K562 (cell line): ENCODE data around the gene SLC6A6. TPM values are rescaled to one million over a fixed set of nuclear protein-coding genes. Genes with fewer than 3 reads are reported as not detected.

Experiments
- ARID2 ChIP-seq: fragments of 450-650 bp; IDR thresholded peaks from 2 replicates; pipeline ENCODE4 v1.6.1; 2017; ENCODE audit warnings: antibody characterized with exemption, mild to moderate bottlenecking
- BHLHE40 ChIP-seq: IDR thresholded peaks from 2 replicates; pipeline ENCODE4 v1.6.1; 2011; ENCODE audit warnings: low read length, improper control_type of control experiment
- CC2D1A ChIP-seq: fragments of 450-650 bp; IDR thresholded peaks from 2 replicates; pipeline ENCODE4 v1.6.1; 2017; ENCODE audit warnings: mild to moderate bottlenecking
- CTBP1 ChIP-seq: fragments of 450-650 bp; IDR thresholded peaks from 2 replicates; pipeline ENCODE4 v1.6.1; 2016; ENCODE audit warnings: borderline replicate concordance
- EGR1 ChIP-seq: fragments of 450-650 bp; conservative IDR thresholded peaks from 2 replicates; pipeline ENCODE4 v1.6.1; 2017; ENCODE audit warnings: mild to moderate bottlenecking
- ESRRA ChIP-seq: fragments of 450-650 bp; IDR thresholded peaks from 2 replicates; pipeline ENCODE4 v1.6.1; 2014; ENCODE audit warnings: low read depth, mild to moderate bottlenecking, moderate library complexity, borderline replicate concordance
- ETV5 ChIP-seq: sonication (generic); formaldehyde crosslinking; IDR thresholded peaks from 2 replicates; pipeline ENCODE4 v1.4.0; 2020; ENCODE audit warnings: low read depth, mild to moderate bottlenecking, missing genetic modification reagents
- FOXK2 ChIP-seq, 2 experiments: fragments of 450-650 bp; IDR thresholded peaks in 1 of 2; conservative IDR thresholded peaks in 1 of 2; 2 replicates each; pipeline ENCODE4 v1.6.1; 2016; ENCODE audit warnings: low read depth in 2 of 2, mild to moderate bottlenecking in 1 of 2
- LEF1 ChIP-seq: fragments of 450-650 bp; IDR thresholded peaks from 2 replicates; pipeline ENCODE4 v1.6.1; 2016; ENCODE audit warnings: mild to moderate bottlenecking
- NFATC3 ChIP-seq: fragments of 450-650 bp; IDR thresholded peaks from 2 replicates; pipeline ENCODE4 v1.6.1; 2017; ENCODE audit warnings: mild to moderate bottlenecking
- PCBP1 ChIP-seq: fragments of 200-400 bp; formaldehyde crosslinking; IDR thresholded peaks from 2 replicates; pipeline ENCODE4 v1.6.1; 2018; ENCODE audit warnings: mild to moderate bottlenecking, low read depth, low read length; ENCODE audit not compliant: poor library complexity, severe bottlenecking
- POLR3G ChIP-seq: IDR thresholded peaks from 2 replicates; pipeline ENCODE4 v1.6.1; 2011; ENCODE audit not compliant: insufficient read length, insufficient replicate concordance; ENCODE audit errors: extremely low read depth
- TCF3 ChIP-seq: sonication (generic); formaldehyde crosslinking; IDR thresholded peaks from 2 replicates; pipeline ENCODE4 v1.4.0; 2020; ENCODE audit warnings: mild to moderate bottlenecking, missing genetic modification reagents
- ZNF217 ChIP-seq: sonication (generic); formaldehyde crosslinking; IDR thresholded peaks from 2 replicates; pipeline ENCODE4 v1.8.0; 2022; ENCODE audit warnings: mild to moderate bottlenecking, missing genetic modification reagents
- ZNF253 ChIP-seq: fragments of 250-450 bp; sonication (Bioruptor Pico); conservative IDR thresholded peaks from 2 replicates; pipeline ENCODE4 v1.6.1; 2021; ENCODE audit warnings: mild to moderate bottlenecking
- ZNF766 ChIP-seq: fragments of 200-800 bp; sonication (Bioruptor generic); conservative IDR thresholded peaks from 2 replicates; pipeline ENCODE4 v1.6.1; 2016; ENCODE audit warnings: missing genetic modification characterization, missing compliant biosample characterization
- polyA plus RNA-seq, 8 experiments: library from polyadenylated mRNA; depleted of rRNA in 4 of 8; stranded (reverse) in 5 of 8; unstranded in 3 of 8; fragments of >200 nt; fragmentation: Nextera tagmentation in 2 of 8; fragmentation: Illumina TruSeq in 1 of 8; extraction: Ambion mirVana in 2 of 8; extraction: Trizol in 1 of 8; gene quantifications; 2 replicates each; pipeline versions ENCODE4 v1.2.1 to v1.2.3, GENCODE V29; 2011 to 2014; ENCODE audit warnings: inconsistent platforms in 1 of 8, missing spikeins in 1 of 8
- total RNA-seq, 7 experiments: library from RNA; depleted of rRNA in 6 of 7; stranded (reverse); fragments of >200 nt in 6 of 7; fragmentation: Illumina TruSeq in 2 of 7; extraction: Trizol in 2 of 7; gene quantifications; 2 replicates each; pipeline versions ENCODE4 v1.2.1 to v1.2.3, GENCODE V29; 2011 to 2021; ENCODE audit warnings: low replicate concordance in 1 of 7
- TF ChIP-seq, protein P1 (sequence below), 3 experiments: fragments of 200-800 bp in 1 of 3; fragments of 250-450 bp in 1 of 3; fragments of 450-650 bp in 1 of 3; sonication (Bioruptor Pico) in 1 of 3; sonication (Bioruptor generic) in 1 of 3; formaldehyde crosslinking in 1 of 3; IDR thresholded peaks; 2 replicates each; pipeline versions ENCODE4 v1.6.1 to v1.8.0; 2016 to 2022; ENCODE audit warnings: mild to moderate bottlenecking in 2 of 3, missing genetic modification characterization in 2 of 3, missing compliant biosample characterization in 1 of 3, moderate library complexity in 1 of 3
- TF ChIP-seq, protein P2 (sequence below), 2 experiments: fragments of 450-650 bp in 1 of 2; sonication (generic) in 1 of 2; formaldehyde crosslinking; conservative IDR thresholded peaks; 2 replicates each; pipeline versions ENCODE4 v1.4.0 to v1.8.1; 2020 to 2022; ENCODE audit warnings: mild to moderate bottlenecking in 1 of 2, missing genetic modification reagents in 1 of 2

The SLC6A6 gene
- total and polyA plus RNA-seq, 9 of the 15 experiments (the other 6 are each of a cell fraction or from before 2014, with no cell fraction given), result 12.3 to 203 (median 93.2) TPM

- TF ChIP-seq, protein P1, sequence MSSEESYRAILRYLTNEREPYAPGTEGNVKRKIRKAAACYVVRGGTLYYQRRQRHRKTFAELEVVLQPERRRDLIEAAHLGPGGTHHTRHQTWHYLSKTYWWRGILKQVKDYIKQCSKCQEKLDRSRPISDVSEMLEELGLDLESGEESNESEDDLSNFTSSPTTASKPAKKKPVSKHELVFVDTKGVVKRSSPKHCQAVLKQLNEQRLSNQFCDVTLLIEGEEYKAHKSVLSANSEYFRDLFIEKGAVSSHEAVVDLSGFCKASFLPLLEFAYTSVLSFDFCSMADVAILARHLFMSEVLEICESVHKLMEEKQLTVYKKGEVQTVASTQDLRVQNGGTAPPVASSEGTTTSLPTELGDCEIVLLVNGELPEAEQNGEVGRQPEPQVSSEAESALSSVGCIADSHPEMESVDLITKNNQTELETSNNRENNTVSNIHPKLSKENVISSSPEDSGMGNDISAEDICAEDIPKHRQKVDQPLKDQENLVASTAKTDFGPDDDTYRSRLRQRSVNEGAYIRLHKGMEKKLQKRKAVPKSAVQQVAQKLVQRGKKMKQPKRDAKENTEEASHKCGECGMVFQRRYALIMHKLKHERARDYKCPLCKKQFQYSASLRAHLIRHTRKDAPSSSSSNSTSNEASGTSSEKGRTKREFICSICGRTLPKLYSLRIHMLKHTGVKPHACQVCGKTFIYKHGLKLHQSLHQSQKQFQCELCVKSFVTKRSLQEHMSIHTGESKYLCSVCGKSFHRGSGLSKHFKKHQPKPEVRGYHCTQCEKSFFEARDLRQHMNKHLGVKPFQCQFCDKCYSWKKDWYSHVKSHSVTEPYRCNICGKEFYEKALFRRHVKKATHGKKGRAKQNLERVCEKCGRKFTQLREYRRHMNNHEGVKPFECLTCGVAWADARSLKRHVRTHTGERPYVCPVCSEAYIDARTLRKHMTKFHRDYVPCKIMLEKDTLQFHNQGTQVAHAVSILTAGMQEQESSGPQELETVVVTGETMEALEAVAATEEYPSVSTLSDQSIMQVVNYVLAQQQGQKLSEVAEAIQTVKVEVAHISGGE (CRISPR knock-in tag; IDR thresholded peaks at IDR 0.05), result no peak
- TF ChIP-seq NFATC3 (no peak), LEF1 (no peak), ETV5 (no peak), CTBP1 (peak; percentile 41; the same call in 1 of the 2 replicates), EGR1 (no peak), FOXK2 (conservative IDR thresholded peaks at IDR 0.05 in 1 of 2, IDR thresholded peaks at IDR 0.05 in 1 of 2; ENCODE audit: low read depth in 2 of 2) (no peak), ZNF766 (CRISPR knock-in tag) (no peak), CC2D1A (peak; percentile 57; the same call in 1 of the 2 replicates), ZNF253 (CRISPR knock-in tag) (no peak), POLR3G (no peak), PCBP1 (no peak), ZNF217 (CRISPR knock-in tag) (no peak), ESRRA (no peak), ARID2 (peak; percentile 75; the same call in 1 of the 2 replicates), TCF3 (CRISPR knock-in tag) (no peak), BHLHE40 (no peak)
- TF ChIP-seq, protein P2, sequence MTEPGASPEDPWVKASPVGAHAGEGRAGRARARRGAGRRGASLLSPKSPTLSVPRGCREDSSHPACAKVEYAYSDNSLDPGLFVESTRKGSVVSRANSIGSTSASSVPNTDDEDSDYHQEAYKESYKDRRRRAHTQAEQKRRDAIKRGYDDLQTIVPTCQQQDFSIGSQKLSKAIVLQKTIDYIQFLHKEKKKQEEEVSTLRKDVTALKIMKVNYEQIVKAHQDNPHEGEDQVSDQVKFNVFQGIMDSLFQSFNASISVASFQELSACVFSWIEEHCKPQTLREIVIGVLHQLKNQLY (CRISPR knock-in tag; conservative IDR thresholded peaks at IDR 0.05), result no peak
- TF ChIP-seq, all 486 proteins: peak for 12
These were observed 59.4 kb downstream of the SLC6A6 start (continued) for GRCh38 chr3:14461748-14462324.
